Measurements from ENCODE around the gene PVALEF.

Gene PVALEF

DNA sequence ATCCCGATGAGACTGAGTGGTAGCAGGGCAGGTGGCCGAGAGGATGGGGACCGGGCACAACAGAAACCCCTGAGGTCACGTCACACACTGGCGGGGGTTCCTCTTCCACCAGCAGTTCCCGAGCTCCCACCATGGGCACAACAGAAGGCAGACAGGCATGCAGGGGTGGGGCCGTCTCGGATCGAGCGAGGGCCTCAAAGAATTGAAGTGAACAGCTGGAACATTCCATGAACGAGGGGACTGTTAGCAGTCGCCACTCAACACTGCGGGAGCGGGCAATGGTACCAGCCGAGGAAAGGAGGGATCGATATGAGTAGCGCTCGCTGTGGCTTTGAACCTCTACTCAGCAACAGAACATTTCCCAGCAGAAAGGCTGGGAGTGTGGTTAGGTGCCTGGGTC lies 52.2 kb downstream of the PVALEF start:
- TF ChIP-seq, protein P1, sequence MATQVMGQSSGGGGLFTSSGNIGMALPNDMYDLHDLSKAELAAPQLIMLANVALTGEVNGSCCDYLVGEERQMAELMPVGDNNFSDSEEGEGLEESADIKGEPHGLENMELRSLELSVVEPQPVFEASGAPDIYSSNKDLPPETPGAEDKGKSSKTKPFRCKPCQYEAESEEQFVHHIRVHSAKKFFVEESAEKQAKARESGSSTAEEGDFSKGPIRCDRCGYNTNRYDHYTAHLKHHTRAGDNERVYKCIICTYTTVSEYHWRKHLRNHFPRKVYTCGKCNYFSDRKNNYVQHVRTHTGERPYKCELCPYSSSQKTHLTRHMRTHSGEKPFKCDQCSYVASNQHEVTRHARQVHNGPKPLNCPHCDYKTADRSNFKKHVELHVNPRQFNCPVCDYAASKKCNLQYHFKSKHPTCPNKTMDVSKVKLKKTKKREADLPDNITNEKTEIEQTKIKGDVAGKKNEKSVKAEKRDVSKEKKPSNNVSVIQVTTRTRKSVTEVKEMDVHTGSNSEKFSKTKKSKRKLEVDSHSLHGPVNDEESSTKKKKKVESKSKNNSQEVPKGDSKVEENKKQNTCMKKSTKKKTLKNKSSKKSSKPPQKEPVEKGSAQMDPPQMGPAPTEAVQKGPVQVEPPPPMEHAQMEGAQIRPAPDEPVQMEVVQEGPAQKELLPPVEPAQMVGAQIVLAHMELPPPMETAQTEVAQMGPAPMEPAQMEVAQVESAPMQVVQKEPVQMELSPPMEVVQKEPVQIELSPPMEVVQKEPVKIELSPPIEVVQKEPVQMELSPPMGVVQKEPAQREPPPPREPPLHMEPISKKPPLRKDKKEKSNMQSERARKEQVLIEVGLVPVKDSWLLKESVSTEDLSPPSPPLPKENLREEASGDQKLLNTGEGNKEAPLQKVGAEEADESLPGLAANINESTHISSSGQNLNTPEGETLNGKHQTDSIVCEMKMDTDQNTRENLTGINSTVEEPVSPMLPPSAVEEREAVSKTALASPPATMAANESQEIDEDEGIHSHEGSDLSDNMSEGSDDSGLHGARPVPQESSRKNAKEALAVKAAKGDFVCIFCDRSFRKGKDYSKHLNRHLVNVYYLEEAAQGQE (IDR thresholded peaks at IDR 0.05; ENCODE audit: low read depth): no peak

DNA sequence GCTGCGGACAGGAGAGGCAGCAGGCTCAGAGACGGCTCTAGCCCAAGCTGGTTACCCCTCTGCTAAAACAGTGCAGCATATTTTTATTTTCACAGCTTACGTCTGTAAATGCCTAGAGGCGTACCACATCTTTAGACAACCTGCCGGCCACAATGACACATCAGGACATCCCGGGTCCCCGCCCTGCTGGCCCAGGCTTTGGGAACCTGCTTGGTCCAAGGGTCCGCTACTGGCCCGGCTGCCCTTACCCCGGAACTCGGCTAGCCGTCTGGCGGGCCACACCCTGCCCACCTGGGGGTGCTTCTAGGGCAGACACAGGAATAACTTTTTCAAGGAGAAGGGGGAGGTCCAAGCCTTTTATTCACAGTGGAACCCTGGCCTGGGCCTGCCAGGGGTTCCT lies 53.2 kb downstream of the PVALEF start:
- no peak for TF ChIP-seq TEAD4 (IDR thresholded peaks at IDR 0.05)
- TF ChIP-seq TCF12 (IDR thresholded peaks at IDR 0.05; ENCODE audit: low read depth): no peak
- no peak for TF ChIP-seq YY1 (IDR thresholded peaks at IDR 0.05; ENCODE audit: low read depth)
- no peak for TF ChIP-seq ZBTB7A (IDR thresholded peaks at IDR 0.05; ENCODE audit: low read depth)
- TF ChIP-seq, protein P2, sequence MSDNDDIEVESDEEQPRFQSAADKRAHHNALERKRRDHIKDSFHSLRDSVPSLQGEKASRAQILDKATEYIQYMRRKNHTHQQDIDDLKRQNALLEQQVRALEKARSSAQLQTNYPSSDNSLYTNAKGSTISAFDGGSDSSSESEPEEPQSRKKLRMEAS (IDR thresholded peaks at IDR 0.05): no peak
- no peak for TF ChIP-seq EGR1 (IDR thresholded peaks at IDR 0.05)
- TF ChIP-seq, protein P3, sequence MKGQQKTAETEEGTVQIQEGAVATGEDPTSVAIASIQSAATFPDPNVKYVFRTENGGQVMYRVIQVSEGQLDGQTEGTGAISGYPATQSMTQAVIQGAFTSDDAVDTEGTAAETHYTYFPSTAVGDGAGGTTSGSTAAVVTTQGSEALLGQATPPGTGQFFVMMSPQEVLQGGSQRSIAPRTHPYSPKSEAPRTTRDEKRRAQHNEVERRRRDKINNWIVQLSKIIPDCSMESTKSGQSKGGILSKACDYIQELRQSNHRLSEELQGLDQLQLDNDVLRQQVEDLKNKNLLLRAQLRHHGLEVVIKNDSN (IDR thresholded peaks at IDR 0.05): no peak
- TF ChIP-seq, protein P1 (IDR thresholded peaks at IDR 0.05; ENCODE audit: low read depth): no peak
- TF ChIP-seq CEBPB (IDR thresholded peaks at IDR 0.05): no peak
- TF ChIP-seq RAD21 (IDR thresholded peaks at IDR 0.05; ENCODE audit: low read depth): no peak

DNA sequence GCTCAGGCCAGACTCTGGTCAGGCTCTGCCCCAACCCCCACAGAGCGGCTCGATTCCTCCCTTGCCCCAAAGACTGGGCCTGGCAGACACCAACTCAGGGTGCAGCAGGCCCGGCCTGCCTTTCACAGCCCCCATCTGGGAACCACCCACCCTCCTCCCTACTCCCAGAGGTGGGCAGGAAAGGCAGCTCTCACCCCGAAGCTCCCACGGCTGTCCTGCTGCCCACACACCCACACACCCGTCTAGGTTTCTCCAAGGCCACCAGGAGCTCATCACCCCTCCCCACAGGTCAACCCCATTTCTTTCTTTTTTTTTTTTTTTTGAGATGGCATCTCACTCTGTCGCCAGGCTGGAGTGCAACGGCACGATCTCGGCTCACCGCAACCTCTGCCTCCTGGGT lies 53.7 kb downstream of the PVALEF start:
- TF ChIP-seq ZBTB7A (IDR thresholded peaks at IDR 0.05; ENCODE audit: low read depth) (no peak), EP300 (IDR thresholded peaks at IDR 0.05; ENCODE audit: borderline replicate concordance) (no peak), NFIC (IDR thresholded peaks at IDR 0.05) (no peak), EGR1 (IDR thresholded peaks at IDR 0.05) (no peak), FOXM1 (IDR thresholded peaks at IDR 0.05; ENCODE audit: borderline replicate concordance, low read depth) (no peak), TEAD4 (IDR thresholded peaks at IDR 0.05) (no peak)
- TF ChIP-seq, protein P1 (IDR thresholded peaks at IDR 0.05; ENCODE audit: low read depth): no peak

DNA sequence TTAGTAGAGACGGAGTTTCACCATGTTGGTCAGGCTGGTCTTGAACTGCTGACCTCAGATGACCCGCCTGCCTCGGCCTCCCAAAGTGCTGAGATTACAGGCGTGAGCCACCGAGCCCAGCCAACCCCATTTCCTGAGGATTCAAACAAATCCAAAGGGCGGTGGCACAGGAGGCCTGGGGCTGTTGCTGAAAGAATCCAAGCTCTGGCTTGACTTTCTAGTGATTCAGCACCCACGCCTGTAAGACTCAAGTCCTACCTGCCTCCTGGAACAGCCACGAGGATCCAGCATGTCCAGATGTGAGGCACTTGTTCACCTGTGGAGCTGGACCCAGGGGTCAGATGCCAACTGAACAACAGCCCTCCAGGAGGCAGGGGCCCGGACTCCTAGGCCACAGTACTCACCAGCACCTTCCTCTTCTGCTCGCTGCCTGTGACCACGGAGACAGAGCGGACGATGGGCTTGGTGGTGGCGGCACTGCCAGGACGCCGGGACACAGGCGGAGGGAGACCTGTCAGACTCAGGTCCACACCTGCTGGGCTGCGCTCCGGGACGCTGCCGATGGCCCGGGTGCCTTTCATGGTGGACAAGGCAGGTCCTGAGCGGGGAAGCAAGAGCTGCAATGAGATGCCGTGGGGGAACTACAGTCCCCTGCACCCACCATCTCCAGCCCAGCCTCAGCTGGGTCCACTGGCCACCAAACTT lies 54.3 kb downstream of the PVALEF start:
- TF ChIP-seq EP300 (IDR thresholded peaks at IDR 0.05; ENCODE audit: borderline replicate concordance): no peak
- no peak for TF ChIP-seq EGR1 (IDR thresholded peaks at IDR 0.05)
- TF ChIP-seq CREB1 (IDR thresholded peaks at IDR 0.05; ENCODE audit: low read depth): no peak
- TF ChIP-seq, protein P1 (IDR thresholded peaks at IDR 0.05; ENCODE audit: low read depth): no peak
- TF ChIP-seq, protein P2 (IDR thresholded peaks at IDR 0.05): no peak
- TF ChIP-seq TEAD4 (IDR thresholded peaks at IDR 0.05): no peak
- no peak for TF ChIP-seq RAD21 (IDR thresholded peaks at IDR 0.05; ENCODE audit: low read depth)
- TF ChIP-seq, protein P3 (IDR thresholded peaks at IDR 0.05): no peak
- no peak for TF ChIP-seq TAF1 (IDR thresholded peaks at IDR 0.05; ENCODE audit: low read depth)
- no peak for TF ChIP-seq TCF12 (IDR thresholded peaks at IDR 0.05; ENCODE audit: low read depth)
- no peak for TF ChIP-seq CEBPB (IDR thresholded peaks at IDR 0.05)
- TF ChIP-seq ZBTB7A (IDR thresholded peaks at IDR 0.05; ENCODE audit: low read depth): no peak
- no peak for TF ChIP-seq YY1 (IDR thresholded peaks at IDR 0.05; ENCODE audit: low read depth)
- no peak for TF ChIP-seq FOXM1 (IDR thresholded peaks at IDR 0.05; ENCODE audit: borderline replicate concordance, low read depth)
- TF ChIP-seq NFIC (IDR thresholded peaks at IDR 0.05): no peak

All from Ishikawa (cell line).